Sigmoid colon (tissue), 7 donors: ENCODE results near the gene PIANP. TPM values are rescaled to one million over a fixed set of nuclear protein-coding genes. Genes with fewer than 3 reads are reported as not detected.
A peak's percentile ranks its signal among the peaks of the same experiment; 100 is the strongest.
"Not testable (repeated sequence)": the region's sequence is repeated elsewhere in the genome, so short reads cannot be mapped to it uniquely, and the experiment has no call there.

Experiments used
- DNase-seq: peaks from one replicate; pipeline ENCODE4 v3.0.0-alpha.2; 2019
- H3K27ac ChIP-seq, 4 donors: fragments of 200-600 bp; sonication (generic); one replicate each; pipeline ENCODE4 v1.5.1; 2016 to 2019; ENCODE audit warnings: mild to moderate bottlenecking in 1 of 4
- H3K27me3 ChIP-seq, 3 donors: fragments of 200-600 bp; sonication (generic); one replicate each; pipeline ENCODE4 v1.5.1; 2019; ENCODE audit warnings: mild to moderate bottlenecking in 1 of 3
- H3K36me3 ChIP-seq, 4 donors: fragments of 200-600 bp; sonication (generic); one replicate each; pipeline ENCODE4 v1.5.1; 2016 to 2019
- H3K4me1 ChIP-seq, 4 donors: fragments of 200-600 bp; sonication (generic); one replicate each; pipeline ENCODE4 v1.5.1; 2017 to 2019
- H3K4me3 ChIP-seq, 4 donors: fragments of 200-600 bp; sonication (generic); one replicate each; pipeline ENCODE4 v1.5.1; 2017 to 2019; ENCODE audit warnings: mild to moderate bottlenecking in 2 of 4, moderate library complexity in 1 of 4
- H3K9me3 ChIP-seq, 4 donors: fragments of 200-600 bp in 3 of 4; sonication (generic) in 3 of 4; one replicate each; pipeline versions ENCODE4 v1.5.1 to v1.6.1; 2013 to 2019
- EP300 ChIP-seq, 4 donors: sonication (generic); formaldehyde crosslinking; IDR thresholded peaks; one replicate each; pipeline ENCODE4 v1.6.1; 2017; ENCODE audit warnings: antibody characterized with exemption in 4 of 4
- POLR2A ChIP-seq, 2 donors: fragments of 450-650 bp; IDR thresholded peaks; one replicate each; pipeline ENCODE4 v1.6.1; 2016; ENCODE audit warnings: antibody characterized with exemption in 2 of 2, mild to moderate bottlenecking in 2 of 2, moderate library complexity in 2 of 2
- POLR2AphosphoS5 ChIP-seq, 4 donors: sonication (generic); formaldehyde crosslinking; IDR thresholded peaks; one replicate each; pipeline ENCODE4 v1.6.1; 2017; ENCODE audit warnings: antibody characterized with exemption in 4 of 4
- WGBS, 2 donors: extraction: QIAGEN DNeasy Blood & Tissue Kit; methylation state at CpG; one replicate each; pipeline ENCODE4 v1.1.7; 2013; 5-methylcytosine and 5-hydroxymethylcytosine counted together
- intact Hi-C: fragments of 100-400 bp; cut with DNase I; formaldehyde crosslinking; loops from one replicate; pipeline ENCODE4 v1.15.1; 2023
- polyA plus RNA-seq, 3 donors: library from polyadenylated mRNA; stranded (reverse); fragments of 200-250 nt; gene quantifications; one replicate each; pipeline ENCODE4 v1.2.3, GENCODE V29; 2013
- total RNA-seq, 4 donors: library from RNA; depleted of rRNA; stranded (reverse); fragments of >200 nt; gene quantifications; one replicate each; pipeline ENCODE4 v1.1.0, GENCODE V29; 2016
- TF ChIP-seq, protein P1 (sequence below), 4 experiments: fragments of 450-650 bp in 3 of 4; fragments of 200-600 bp in 1 of 4; IDR thresholded peaks; one replicate each; pipeline ENCODE4 v1.5.1; 2016 to 2019; ENCODE audit warnings: antibody characterized with exemption in 4 of 4, mild to moderate bottlenecking in 3 of 4, moderate library complexity in 2 of 4
- donor health status: healthy with polysubstance abuse.
- donor health status: Bipolar disorder and iron deficiency.
- donor health status: healthy.

PIANP gene
- total and polyA plus RNA-seq, 7 donors, result 0.27 to 2.0 (median 0.49) TPM

DNA sequence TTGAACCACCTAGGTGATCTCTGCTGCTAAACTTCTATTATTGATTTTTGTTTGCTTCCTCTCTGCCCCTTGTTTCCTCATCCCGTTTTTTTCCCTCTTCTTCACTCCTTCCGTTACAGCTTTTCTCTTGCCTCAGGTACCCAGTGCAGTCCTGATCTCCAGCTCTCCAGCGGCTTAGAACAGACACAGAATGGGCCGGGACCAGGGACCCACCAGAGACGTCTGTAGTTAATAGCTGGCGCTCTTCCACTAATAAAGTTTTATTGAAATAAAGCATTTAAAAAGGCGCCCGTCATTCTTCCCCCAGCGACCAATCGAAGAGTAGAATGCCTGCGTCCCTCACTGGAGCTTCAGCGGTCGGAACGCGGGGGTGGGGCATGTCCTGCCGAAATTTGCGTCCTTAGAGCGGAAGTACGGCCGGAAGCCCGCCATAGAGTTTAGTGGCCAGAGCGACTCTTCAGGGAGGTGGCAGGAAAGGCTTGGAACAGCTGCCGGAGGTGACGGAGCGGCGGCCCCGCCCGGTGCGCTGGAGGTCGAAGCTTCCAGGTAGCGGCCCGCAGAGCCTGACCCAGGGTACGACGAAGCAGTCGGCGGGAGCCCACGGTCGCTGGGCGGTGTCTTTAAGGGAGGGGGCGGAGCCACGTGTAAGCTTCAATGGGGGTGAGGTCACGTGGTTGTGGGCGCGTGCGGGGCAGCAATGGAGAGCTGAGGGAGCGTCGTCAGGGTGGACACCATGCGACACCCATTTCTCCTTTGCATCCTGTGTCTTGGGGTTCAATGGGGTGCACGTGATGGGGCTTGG lies 23.2 kb upstream of the PIANP start, which contains the start of gene COPS7A:
COPS7A (plus strand) TSS at position 440 of the 802 bp plus-strand sequence. CDS start 611 bp downstream, outside the sequence.
- H3K4me1 ChIP-seq, result peaks cover 0 to 15% (median 14%) of the 10 kb centered on the region in 4 donors
- peak within 1 kb of the TSS; percentile 52 to 67 (median 55) for H3K4me3 ChIP-seq
- H3K9me3 ChIP-seq, result no peaks in the 10 kb centered on the region
- DNase-seq, result peak; percentile 99
- no peaks in the 10 kb centered on the region for H3K27me3 ChIP-seq
- peak in 1 of 4 donors; percentile 19 for TF ChIP-seq EP300 (IDR thresholded peaks at IDR 0.05)
- TF ChIP-seq POLR2A (IDR thresholded peaks at IDR 0.05), result peak; percentile 13 to 52
- TF ChIP-seq, protein P1, sequence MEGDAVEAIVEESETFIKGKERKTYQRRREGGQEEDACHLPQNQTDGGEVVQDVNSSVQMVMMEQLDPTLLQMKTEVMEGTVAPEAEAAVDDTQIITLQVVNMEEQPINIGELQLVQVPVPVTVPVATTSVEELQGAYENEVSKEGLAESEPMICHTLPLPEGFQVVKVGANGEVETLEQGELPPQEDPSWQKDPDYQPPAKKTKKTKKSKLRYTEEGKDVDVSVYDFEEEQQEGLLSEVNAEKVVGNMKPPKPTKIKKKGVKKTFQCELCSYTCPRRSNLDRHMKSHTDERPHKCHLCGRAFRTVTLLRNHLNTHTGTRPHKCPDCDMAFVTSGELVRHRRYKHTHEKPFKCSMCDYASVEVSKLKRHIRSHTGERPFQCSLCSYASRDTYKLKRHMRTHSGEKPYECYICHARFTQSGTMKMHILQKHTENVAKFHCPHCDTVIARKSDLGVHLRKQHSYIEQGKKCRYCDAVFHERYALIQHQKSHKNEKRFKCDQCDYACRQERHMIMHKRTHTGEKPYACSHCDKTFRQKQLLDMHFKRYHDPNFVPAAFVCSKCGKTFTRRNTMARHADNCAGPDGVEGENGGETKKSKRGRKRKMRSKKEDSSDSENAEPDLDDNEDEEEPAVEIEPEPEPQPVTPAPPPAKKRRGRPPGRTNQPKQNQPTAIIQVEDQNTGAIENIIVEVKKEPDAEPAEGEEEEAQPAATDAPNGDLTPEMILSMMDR (IDR thresholded peaks at IDR 0.05), result no peak
- TF ChIP-seq POLR2AphosphoS5 (IDR thresholded peaks at IDR 0.05), result peak; percentile 46 to 85 (median 77)
- H3K36me3 ChIP-seq, result peaks cover 3 to 22% (median 13%) of the 10 kb centered on the region in 4 donors
- H3K27ac ChIP-seq, result peak within 1 kb of the TSS; percentile 80 to 86 (median 84)
- 0 to 1% methylated on average over 49 of the region's 49 CpGs for WGBS, 2 donors
- intact Hi-C loops, result loop anchor here (1.0 to 5.0 kb wide), 2 partner anchors 35 to 62 kb away; partner anchors contain the start of genes ING4 and ZNF384

DNA sequence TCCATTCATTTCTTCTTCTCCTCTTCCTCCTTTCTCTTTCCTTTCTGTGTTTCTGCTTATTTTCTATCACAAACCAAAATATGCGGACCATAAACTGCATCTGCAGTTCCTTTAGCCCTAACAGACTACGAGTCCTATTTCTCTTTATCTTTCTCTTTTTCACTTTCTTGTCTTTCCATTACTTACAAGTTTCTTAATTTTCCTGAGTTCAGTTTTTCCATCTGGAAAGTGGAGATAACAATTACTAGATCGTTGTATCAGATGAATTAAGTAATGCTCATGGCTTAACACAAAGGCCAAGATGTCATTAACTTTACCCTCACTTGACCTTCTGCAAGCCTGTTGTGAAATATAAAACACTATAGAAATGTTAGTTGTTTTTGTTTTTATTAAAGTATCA lies 22.2 kb upstream of the PIANP start:
- H3K9me3 ChIP-seq, result no peaks in the 10 kb centered on the region
- intact Hi-C loops, result loop anchor here (1.0 to 5.0 kb wide), 2 partner anchors 34 to 61 kb away; partner anchors contain the start of genes ING4 and ZNF384
- peak overlapping the region in 1 of 4 donors; percentile 86 for H3K27ac ChIP-seq
- TF ChIP-seq, protein P1 (IDR thresholded peaks at IDR 0.05), result no peak
- TF ChIP-seq EP300 (IDR thresholded peaks at IDR 0.05), result no peak
- TF ChIP-seq POLR2A (IDR thresholded peaks at IDR 0.05), result no peak
- no peak for TF ChIP-seq POLR2AphosphoS5 (IDR thresholded peaks at IDR 0.05)
- peaks cover 0 to 15% (median 14%) of the 10 kb centered on the region in 4 donors for H3K4me1 ChIP-seq
- no peak overlapping the region for H3K4me3 ChIP-seq
- no peak for DNase-seq
- peaks cover 0 to 12% (median 3%) of the 10 kb centered on the region in 4 donors for H3K36me3 ChIP-seq
- 81 to 87% methylated on average over 3 of the region's 3 CpGs for WGBS, 2 donors
- H3K27me3 ChIP-seq, result no peaks in the 10 kb centered on the region

DNA sequence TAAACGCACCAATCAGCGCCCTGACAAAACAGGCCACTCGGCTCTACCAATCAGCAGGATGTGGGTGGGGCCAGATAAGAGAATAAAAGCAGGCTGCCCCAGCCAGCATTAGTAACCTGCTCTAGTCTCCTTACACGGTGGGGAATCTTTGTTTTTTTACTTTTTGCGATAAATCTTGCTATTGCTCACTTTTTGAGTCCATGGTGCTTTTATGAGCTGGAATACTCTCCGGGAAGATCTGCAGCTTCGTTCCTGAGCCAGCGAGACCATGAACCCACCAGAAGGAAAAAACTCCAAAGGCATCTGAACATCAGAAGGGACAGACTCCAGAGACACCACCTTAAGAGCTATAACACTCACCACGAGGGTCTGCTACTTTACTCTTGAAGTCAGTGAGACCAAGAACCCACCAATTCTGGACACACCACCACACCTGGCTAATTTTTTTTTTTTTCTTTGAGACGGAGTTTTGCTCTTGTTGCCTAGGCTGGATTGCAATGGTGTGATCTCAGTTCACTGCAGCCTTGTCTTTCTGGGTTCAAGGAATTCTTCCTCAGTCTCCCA lies 16.3 kb upstream of the PIANP start:
- 71 to 87% methylated on average over 8 of the region's 10 CpGs for WGBS, 2 donors
- intact Hi-C loops, result no loop called here
- DNase-seq, result no peak
- Histone ChIP-seq H3K36me3 (no peaks in the 10 kb centered on the region), H3K4me3 (no peak overlapping the region), H3K4me1 (no peaks in the 10 kb centered on the region), H3K27ac (no peak overlapping the region), H3K27me3 (peaks cover 0 to 21% (median 0%) of the 10 kb centered on the region in 3 donors), H3K9me3 (no peaks in the 10 kb centered on the region)
- TF ChIP-seq POLR2A (IDR thresholded peaks at IDR 0.05), result no peak
- no peak for TF ChIP-seq EP300 (IDR thresholded peaks at IDR 0.05)
- no peak for TF ChIP-seq POLR2AphosphoS5 (IDR thresholded peaks at IDR 0.05)

DNA sequence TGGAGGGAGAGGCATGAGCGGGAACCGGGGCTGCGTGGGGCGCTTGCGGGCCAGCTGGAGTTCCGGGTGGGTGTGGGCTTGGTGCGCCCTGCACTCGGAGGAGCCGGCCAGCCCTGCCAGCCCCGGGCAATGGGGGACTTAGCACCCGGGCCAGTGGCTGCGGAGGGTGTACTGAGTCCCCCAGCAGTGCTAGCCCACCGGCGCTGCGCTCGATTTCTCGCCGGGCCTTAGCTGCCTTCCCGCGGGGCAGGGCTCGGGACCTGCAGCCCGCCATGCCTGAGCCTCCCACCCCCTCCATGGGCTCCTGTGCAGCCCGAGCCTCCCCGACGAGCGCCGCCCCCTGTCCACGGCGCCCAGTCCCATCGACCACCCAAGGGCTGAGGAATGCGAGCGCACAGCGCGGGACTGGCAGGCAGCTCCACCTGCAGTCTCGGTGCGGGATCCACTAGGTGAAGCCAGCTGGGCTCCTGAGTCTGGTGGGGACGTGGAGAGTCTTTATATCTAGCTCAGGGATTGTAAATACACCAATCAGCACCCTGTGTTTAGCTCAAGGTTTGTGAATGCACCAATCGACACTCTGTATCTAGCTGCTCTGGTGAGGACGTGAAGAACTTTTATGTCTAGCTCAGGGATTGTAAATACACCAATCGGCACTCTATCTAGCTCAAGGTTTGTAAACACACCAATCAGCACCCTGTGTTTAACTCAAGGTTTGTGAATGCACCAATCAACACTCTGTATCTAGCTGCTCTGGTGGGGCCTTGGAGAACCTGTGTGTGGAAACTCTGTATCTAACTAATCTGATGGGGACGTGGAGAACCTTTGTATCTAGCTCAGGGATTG lies 15.6 kb upstream of the PIANP start:
- H3K27ac ChIP-seq, H3K4me1 ChIP-seq, DNase-seq, H3K36me3 ChIP-seq, intact Hi-C loops, H3K9me3 ChIP-seq, H3K4me3 ChIP-seq: not testable (repeated sequence)
- 91 to 92% methylated on average over 27 to 40 of the region's 41 CpGs for WGBS, 2 donors
- H3K27me3 ChIP-seq, result peaks cover 0 to 22% (median 0%) of the 10 kb centered on the region in 3 donors

DNA sequence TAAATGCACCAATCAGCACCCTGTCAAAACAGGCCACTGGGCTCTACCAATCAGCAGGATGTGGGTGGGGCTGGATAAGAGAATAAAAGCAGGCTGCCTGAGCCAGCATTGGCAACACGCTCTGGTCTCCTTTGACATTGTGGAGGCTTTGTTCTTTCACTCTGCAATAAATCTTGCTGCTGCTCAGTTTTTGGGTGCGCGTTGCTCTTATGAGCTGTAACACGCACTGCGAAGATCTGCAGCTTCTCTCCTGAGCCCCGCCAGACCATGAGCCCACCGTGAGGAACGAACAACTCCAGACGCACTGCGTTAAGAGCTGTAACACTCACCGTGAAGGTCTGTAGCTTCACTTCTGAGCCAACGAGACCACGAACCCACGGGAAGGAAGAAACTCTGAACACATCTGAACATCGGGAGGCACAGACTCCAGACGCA lies 8.4 kb upstream of the PIANP start:
- Histone ChIP-seq H3K27ac (no peak overlapping the region), H3K4me1 (no peaks in the 10 kb centered on the region), H3K27me3 (peaks cover 0 to 53% (median 2%) of the 10 kb centered on the region in 3 donors), H3K36me3 (no peaks in the 10 kb centered on the region), H3K4me3 (no peak overlapping the region), H3K9me3 (no peaks in the 10 kb centered on the region)
- 70 to 83% methylated on average over 16 of the region's 16 CpGs for WGBS, 2 donors
- TF ChIP-seq POLR2AphosphoS5 (IDR thresholded peaks at IDR 0.05), result no peak
- no peak for TF ChIP-seq EP300 (IDR thresholded peaks at IDR 0.05)
- DNase-seq, result no peak
- intact Hi-C loops, result no loop called here

DNA sequence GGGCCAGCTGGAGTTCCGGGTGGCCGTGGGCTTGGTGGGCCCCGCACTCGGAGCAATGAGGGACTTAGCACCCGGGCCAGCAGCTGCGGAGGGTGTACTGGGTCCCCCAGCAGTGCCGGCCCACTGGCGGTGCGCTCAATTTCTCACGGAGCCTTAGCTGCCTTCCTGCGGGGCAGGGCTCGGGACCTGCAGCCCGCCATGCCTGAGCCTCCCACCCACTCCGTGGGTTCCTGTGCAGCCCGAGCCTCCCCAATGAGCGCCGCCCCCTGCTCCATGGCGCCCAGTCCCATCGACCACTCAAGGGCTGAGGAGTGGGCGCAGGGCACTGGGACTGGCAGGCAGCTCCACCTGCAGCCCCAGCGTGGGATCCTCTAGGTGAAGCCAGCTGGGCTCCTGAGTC lies 7.7 kb upstream of the PIANP start:
- H3K36me3 ChIP-seq, H3K9me3 ChIP-seq, H3K4me3 ChIP-seq, H3K4me1 ChIP-seq, DNase-seq, intact Hi-C loops, H3K27ac ChIP-seq: not testable (repeated sequence)
- H3K27me3 ChIP-seq, result peaks cover 2 to 59% (median 2%) of the 10 kb centered on the region in 3 donors
- WGBS, 2 donors, result 93% methylated on average over 21 of the region's 21 CpGs
